ENCODE data around the gene GPNMB. TPM values are rescaled to one million over a fixed set of nuclear protein-coding genes. Genes with fewer than 3 reads are reported as not detected.

GPNMB gene
- total RNA-seq, 1 donor, result 60.9 TPM

GRCh38 chr7:23207884-23208283, 38.7 kb upstream of the GPNMB start:
- no peak for DNase-seq (ENCODE audit: low read depth)
- TF ChIP-seq CTCF (IDR thresholded peaks at IDR 0.05; ENCODE audit: insufficient read depth, low read depth, low read length), result no peak
- H3K4me3 ChIP-seq (ENCODE audit: low read depth, low read length), result no peak overlapping the region

- DNase-seq (ENCODE audit: low read depth), result no peak
- H3K4me3 ChIP-seq (ENCODE audit: low read depth, low read length), result no peak overlapping the region
- no peak for TF ChIP-seq CTCF (IDR thresholded peaks at IDR 0.05; ENCODE audit: insufficient read depth, low read depth, low read length)
These were observed 38.3 kb upstream of the GPNMB start for GRCh38 chr7:23208316-23208715.

- no peak overlapping the region for H3K4me3 ChIP-seq (ENCODE audit: low read depth, low read length)
- TF ChIP-seq CTCF (IDR thresholded peaks at IDR 0.05; ENCODE audit: insufficient read depth, low read depth, low read length), result no peak
- no peak for DNase-seq (ENCODE audit: low read depth)
These were observed 36.1 kb upstream of the GPNMB start for GRCh38 chr7:23210506-23210905.

DNA sequence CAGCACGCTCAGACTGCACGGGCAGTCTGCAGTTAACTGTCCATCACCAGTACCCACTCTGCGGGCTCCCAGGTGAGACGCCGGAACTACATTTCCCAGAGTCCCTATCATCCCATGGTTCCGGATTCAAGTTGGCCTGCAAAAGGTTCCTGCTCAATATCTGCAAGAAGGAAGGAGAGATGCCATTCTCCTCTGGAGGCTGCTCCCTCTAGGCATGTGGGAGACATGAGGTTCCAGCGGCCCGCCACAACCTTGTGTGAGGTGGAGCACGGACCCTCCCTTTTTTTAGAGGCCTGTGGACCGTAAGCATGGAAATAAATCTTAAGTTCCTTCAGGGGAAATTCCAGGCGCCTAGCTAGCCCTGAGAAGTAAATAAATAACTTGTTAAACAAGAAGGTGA, 35.0 kb upstream of the GPNMB start:
- H3K4me3 ChIP-seq (ENCODE audit: low read depth, low read length), result no peak overlapping the region
- DNase-seq (ENCODE audit: low read depth), result no peak
- TF ChIP-seq CTCF (IDR thresholded peaks at IDR 0.05; ENCODE audit: insufficient read depth, low read depth, low read length), result no peak

- no peak for DNase-seq (ENCODE audit: low read depth)
- no peak overlapping the region for H3K4me3 ChIP-seq (ENCODE audit: low read depth, low read length)
- TF ChIP-seq CTCF (IDR thresholded peaks at IDR 0.05; ENCODE audit: insufficient read depth, low read depth, low read length), result no peak
These were observed 34.2 kb upstream of the GPNMB start for GRCh38 chr7:23212395-23212794.

- no peak for TF ChIP-seq CTCF (IDR thresholded peaks at IDR 0.05; ENCODE audit: insufficient read depth, low read depth, low read length)
- no peak overlapping the region for H3K4me3 ChIP-seq (ENCODE audit: low read depth, low read length)
- no peak for DNase-seq (ENCODE audit: low read depth)
These were observed 33.7 kb upstream of the GPNMB start for GRCh38 chr7:23212841-23213240.

DNA sequence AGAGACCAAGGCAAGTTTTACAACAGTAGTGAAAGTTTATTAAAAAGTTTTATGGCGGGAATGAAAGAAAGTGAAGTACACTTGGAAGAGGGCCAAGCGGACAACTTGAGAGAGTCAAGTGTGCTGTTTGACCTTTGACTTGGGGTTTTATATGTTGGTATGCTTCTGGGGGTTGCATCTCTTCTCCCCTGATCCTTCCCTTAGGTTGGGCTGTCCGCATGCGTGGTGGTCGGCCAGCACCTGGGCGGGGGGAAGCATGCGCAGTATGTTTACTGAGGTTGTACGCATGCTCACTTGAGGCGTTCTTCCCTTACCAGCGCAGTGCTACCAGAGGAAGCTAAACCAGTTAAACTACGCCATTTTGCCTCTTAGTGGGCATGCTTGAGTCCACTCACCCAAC, 32.8 kb upstream of the GPNMB start:
- no peak for DNase-seq (ENCODE audit: low read depth)
- no peak overlapping the region for H3K4me3 ChIP-seq (ENCODE audit: low read depth, low read length)
- TF ChIP-seq CTCF (IDR thresholded peaks at IDR 0.05; ENCODE audit: insufficient read depth, low read depth, low read length), result no peak

Data from fibroblast of villous mesenchyme (primary cell).